Muscle layer of colon (tissue), 2 donors: ENCODE results near the gene CDC42SE2.

ENCODE experiments used
- H3K27ac ChIP-seq: one replicate; pipeline ENCODE4 v1.7.0; 2013; ENCODE audit warnings: low read depth, mild to moderate bottlenecking, low read length, moderate library complexity
- H3K27me3 ChIP-seq, 2 donors: one replicate each; pipeline ENCODE4 v1.7.0; 2013; ENCODE audit warnings: low read length in 2 of 2, mild to moderate bottlenecking in 2 of 2; ENCODE audit not compliant: insufficient read depth in 2 of 2, control insufficient read depth in 1 of 2
- H3K36me3 ChIP-seq: one replicate; pipeline ENCODE4 v1.7.0; 2013; ENCODE audit warnings: mild to moderate bottlenecking, low read length; ENCODE audit not compliant: insufficient read depth
- H3K4me1 ChIP-seq: one replicate; pipeline ENCODE4 v1.7.0; 2013; ENCODE audit warnings: mild to moderate bottlenecking, low read length; ENCODE audit not compliant: insufficient read depth
- H3K4me3 ChIP-seq, 2 donors: one replicate each; pipeline ENCODE4 v1.7.0; 2013; ENCODE audit warnings: low read length in 2 of 2, low read depth in 1 of 2, mild to moderate bottlenecking in 1 of 2, moderate library complexity in 1 of 2
- H3K9ac ChIP-seq: one replicate; pipeline ENCODE4 v1.7.0; 2013; ENCODE audit warnings: low read length
- H3K9me3 ChIP-seq: one replicate; pipeline ENCODE4 v1.7.0; 2013; ENCODE audit warnings: mild to moderate bottlenecking, low read length
- donor health status: abdominal sarcoma.
- donor health status: Adenocarcinoma of cecum.

The CDC42SE2 gene

GRCh38 chr5:131405674-131406073 is 141.8 kb downstream of the CDC42SE2 start:
- no peaks in the 10 kb centered on the region for H3K9me3 ChIP-seq
- H3K27ac ChIP-seq, result no peak overlapping the region
- H3K4me1 ChIP-seq, result no peaks in the 10 kb centered on the region
- H3K9ac ChIP-seq, result no peak overlapping the region
- H3K36me3 ChIP-seq, result peaks cover 7% of the 10 kb centered on the region
- H3K27me3 ChIP-seq, result no peaks in the 10 kb centered on the region
- H3K4me3 ChIP-seq, result no peak overlapping the region

- H3K9me3 ChIP-seq, result no peaks in the 10 kb centered on the region
- H3K4me3 ChIP-seq, result no peak overlapping the region
- H3K27me3 ChIP-seq, result no peaks in the 10 kb centered on the region
- no peaks in the 10 kb centered on the region for H3K4me1 ChIP-seq
- H3K36me3 ChIP-seq, result peaks cover 7% of the 10 kb centered on the region
- H3K27ac ChIP-seq, result no peak overlapping the region
- no peak overlapping the region for H3K9ac ChIP-seq
These were observed 142.2 kb downstream of the CDC42SE2 start for GRCh38 chr5:131406076-131406475.

GRCh38 chr5:131406975-131407638 is 143.3 kb downstream of the CDC42SE2 start:
- H3K36me3 ChIP-seq, result peaks cover 7% of the 10 kb centered on the region
- no peaks in the 10 kb centered on the region for H3K9me3 ChIP-seq
- H3K4me3 ChIP-seq, result no peak overlapping the region
- no peaks in the 10 kb centered on the region for H3K4me1 ChIP-seq
- H3K27ac ChIP-seq, result no peak overlapping the region
- H3K27me3 ChIP-seq, result no peaks in the 10 kb centered on the region
- no peak overlapping the region for H3K9ac ChIP-seq

- Histone ChIP-seq H3K27me3 (no peaks in the 10 kb centered on the region), H3K4me3 (no peak overlapping the region), H3K4me1 (no peaks in the 10 kb centered on the region), H3K9me3 (no peaks in the 10 kb centered on the region), H3K36me3 (no peaks in the 10 kb centered on the region), H3K9ac (no peak overlapping the region), H3K27ac (no peak overlapping the region)
These were observed 150.0 kb downstream of the CDC42SE2 start for GRCh38 chr5:131413605-131414559.

- Histone ChIP-seq H3K9me3 (no peaks in the 10 kb centered on the region), H3K27ac (no peak overlapping the region), H3K4me1 (no peaks in the 10 kb centered on the region), H3K36me3 (no peaks in the 10 kb centered on the region), H3K9ac (no peak overlapping the region), H3K4me3 (no peak overlapping the region), H3K27me3 (no peaks in the 10 kb centered on the region)
These were observed 152.9 kb downstream of the CDC42SE2 start for GRCh38 chr5:131416729-131417128.

- Histone ChIP-seq H3K27ac (no peak overlapping the region), H3K36me3 (no peaks in the 10 kb centered on the region), H3K9me3 (no peaks in the 10 kb centered on the region), H3K4me1 (no peaks in the 10 kb centered on the region), H3K9ac (no peak overlapping the region), H3K27me3 (no peaks in the 10 kb centered on the region), H3K4me3 (no peak overlapping the region)
These were observed 153.5 kb downstream of the CDC42SE2 start for GRCh38 chr5:131417240-131417869.

- no peak overlapping the region for H3K9ac ChIP-seq
- no peaks in the 10 kb centered on the region for H3K4me1 ChIP-seq
- H3K4me3 ChIP-seq, result no peak overlapping the region
- no peaks in the 10 kb centered on the region for H3K27me3 ChIP-seq
- peaks cover 5% of the 10 kb centered on the region for H3K36me3 ChIP-seq
- H3K9me3 ChIP-seq, result no peaks in the 10 kb centered on the region
- no peak overlapping the region for H3K27ac ChIP-seq
These were observed 155.0 kb downstream of the CDC42SE2 start for GRCh38 chr5:131418846-131419245.

GRCh38 chr5:131419877-131420276 is 156.0 kb downstream of the CDC42SE2 start:
- Histone ChIP-seq H3K4me3 (no peak overlapping the region), H3K9me3 (no peaks in the 10 kb centered on the region), H3K27me3 (no peaks in the 10 kb centered on the region), H3K27ac (no peak overlapping the region), H3K4me1 (no peaks in the 10 kb centered on the region), H3K9ac (no peak overlapping the region), H3K36me3 (peaks cover 5% of the 10 kb centered on the region)

GRCh38 chr5:131423056-131423455 is 159.2 kb downstream of the CDC42SE2 start:
- no peaks in the 10 kb centered on the region for H3K4me1 ChIP-seq
- no peak overlapping the region for H3K4me3 ChIP-seq
- H3K9ac ChIP-seq, result no peak overlapping the region
- no peaks in the 10 kb centered on the region for H3K9me3 ChIP-seq
- no peaks in the 10 kb centered on the region for H3K27me3 ChIP-seq
- no peak overlapping the region for H3K27ac ChIP-seq
- H3K36me3 ChIP-seq, result peaks cover 17% of the 10 kb centered on the region

- no peak overlapping the region for H3K4me3 ChIP-seq
- H3K9ac ChIP-seq, result no peak overlapping the region
- no peaks in the 10 kb centered on the region for H3K9me3 ChIP-seq
- H3K36me3 ChIP-seq, result peaks cover 35% of the 10 kb centered on the region
- H3K4me1 ChIP-seq, result no peaks in the 10 kb centered on the region
- no peaks in the 10 kb centered on the region for H3K27me3 ChIP-seq
- H3K27ac ChIP-seq, result no peak overlapping the region
These were observed 162.2 kb downstream of the CDC42SE2 start for GRCh38 chr5:131426011-131426410.

GRCh38 chr5:131430794-131431193 is 166.9 kb downstream of the CDC42SE2 start:
- H3K9me3 ChIP-seq, result no peaks in the 10 kb centered on the region
- no peak overlapping the region for H3K27ac ChIP-seq
- peaks cover 55% of the 10 kb centered on the region for H3K36me3 ChIP-seq
- no peaks in the 10 kb centered on the region for H3K4me1 ChIP-seq
- H3K27me3 ChIP-seq, result no peaks in the 10 kb centered on the region
- no peak overlapping the region for H3K4me3 ChIP-seq
- no peak overlapping the region for H3K9ac ChIP-seq
